ENCODE data around the gene IL3RA.
"Not testable (repeated sequence)": the region's sequence is repeated elsewhere in the genome, so short reads cannot be mapped to it uniquely, and the experiment has no call there.

Gene IL3RA

DNA sequence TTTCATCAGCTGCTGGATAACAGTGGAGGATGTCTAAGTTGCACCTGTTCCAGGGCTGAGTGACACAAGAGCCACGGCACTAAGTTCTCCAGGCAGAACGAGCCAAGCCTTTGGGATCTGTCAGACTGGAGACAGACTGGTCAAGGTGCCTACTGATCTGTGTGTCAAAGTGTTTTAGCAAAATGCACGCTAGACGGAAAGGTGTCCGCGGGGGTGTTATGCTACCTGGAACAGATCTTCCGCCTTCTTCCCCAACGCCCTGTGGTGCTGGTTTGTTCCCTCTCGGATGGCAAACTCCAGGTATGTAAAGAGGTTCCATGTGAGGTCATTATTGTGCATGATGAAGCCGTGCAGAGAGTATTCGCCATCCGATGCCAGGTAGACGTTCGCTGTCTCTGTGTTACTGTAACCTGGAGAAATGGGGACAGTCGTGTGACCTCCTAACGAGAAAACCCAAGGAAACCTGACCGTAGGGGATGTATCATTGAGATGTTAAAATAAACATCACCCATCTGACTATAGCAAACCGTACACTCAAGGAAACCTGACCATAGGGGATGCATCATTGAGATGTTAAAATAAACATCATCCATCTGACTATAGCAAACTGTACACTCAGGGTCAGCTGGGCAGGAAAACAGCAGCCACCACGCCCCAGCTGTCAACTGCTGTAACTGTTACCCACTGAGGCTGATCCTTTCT lies 85.0 kb downstream of the IL3RA start:
- H3K9ac ChIP-seq (ENCODE audit: low read length in 5 of 5), result no peak overlapping the region
- no peaks in the 10 kb centered on the region for H3K27me3 ChIP-seq (ENCODE audit: control insufficient read depth in 5 of 5, insufficient read depth in 4 of 5, low read length in 5 of 5)
- no peaks in the 10 kb centered on the region for H3K4me1 ChIP-seq (ENCODE audit: control insufficient read depth in 5 of 5, insufficient read depth in 5 of 5, low read length in 5 of 5)
- H3K4me3 ChIP-seq (ENCODE audit: low read depth in 1 of 5, low read length in 5 of 5), result no peak overlapping the region
- no peak overlapping the region for H3K27ac ChIP-seq (ENCODE audit: low read depth, low read length)
- H3K9me3 ChIP-seq (ENCODE audit: control insufficient read depth in 5 of 5, low read length in 5 of 5), result peaks cover 0 to 27% (median 12%) of the 10 kb centered on the region in 5 donors
- peaks cover 0 to 83% (median 58%) of the 10 kb centered on the region in 5 donors for H3K36me3 ChIP-seq (ENCODE audit: control insufficient read depth in 5 of 5, insufficient read depth in 5 of 5, low read length in 5 of 5)

DNA sequence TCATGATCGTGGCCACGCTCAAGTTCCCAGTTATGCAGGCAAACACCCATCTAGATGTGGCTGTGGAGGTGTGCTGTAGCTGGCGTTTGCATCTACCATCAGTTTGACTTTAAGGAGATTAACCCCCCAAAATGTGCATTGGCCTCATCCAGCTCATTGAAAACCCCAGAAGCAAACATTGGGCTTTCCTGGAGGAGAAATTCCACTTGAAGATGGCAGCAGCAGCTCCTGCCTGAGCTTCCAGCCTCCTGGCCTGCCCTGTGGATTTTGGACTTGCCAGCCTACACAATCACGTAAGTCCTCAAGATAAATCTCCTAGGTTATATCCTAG lies 85.5 kb downstream of the IL3RA start:
- no peak overlapping the region for H3K27ac ChIP-seq (ENCODE audit: low read depth, low read length)
- no peak overlapping the region for H3K4me3 ChIP-seq (ENCODE audit: low read depth in 1 of 5, low read length in 5 of 5)
- peaks cover 0 to 78% (median 56%) of the 10 kb centered on the region in 5 donors for H3K36me3 ChIP-seq (ENCODE audit: control insufficient read depth in 5 of 5, insufficient read depth in 5 of 5, low read length in 5 of 5)
- no peak overlapping the region for H3K9ac ChIP-seq (ENCODE audit: low read length in 5 of 5)
- H3K9me3 ChIP-seq (ENCODE audit: control insufficient read depth in 5 of 5, low read length in 5 of 5), result peaks cover 0 to 27% (median 12%) of the 10 kb centered on the region in 5 donors
- H3K27me3 ChIP-seq (ENCODE audit: control insufficient read depth in 5 of 5, insufficient read depth in 4 of 5, low read length in 5 of 5), result no peaks in the 10 kb centered on the region
- H3K4me1 ChIP-seq (ENCODE audit: control insufficient read depth in 5 of 5, insufficient read depth in 5 of 5, low read length in 5 of 5), result no peaks in the 10 kb centered on the region

DNA sequence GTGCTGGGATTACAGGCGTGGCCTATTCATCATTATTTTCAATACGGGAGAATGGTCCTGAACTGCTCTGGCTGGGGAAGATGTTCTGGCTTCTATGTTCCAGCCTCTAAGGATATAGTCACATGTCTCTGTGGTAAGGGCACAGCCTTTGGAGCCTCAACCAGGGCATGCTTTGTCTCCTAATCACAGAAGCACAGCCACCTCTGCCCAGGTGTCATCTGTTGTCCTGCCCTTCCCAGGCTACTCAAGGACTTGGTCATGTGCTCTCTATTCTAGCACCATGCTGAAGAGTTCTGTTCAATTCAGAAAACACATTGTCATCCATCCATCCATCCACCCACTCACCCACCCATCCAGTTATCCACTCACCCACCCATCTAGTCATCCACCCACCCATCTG lies 86.6 kb downstream of the IL3RA start:
- Histone ChIP-seq H3K9ac (ENCODE audit: low read length in 5 of 5) (no peak overlapping the region), H3K4me3 (ENCODE audit: low read depth in 1 of 5, low read length in 5 of 5) (no peak overlapping the region), H3K36me3 (ENCODE audit: control insufficient read depth in 5 of 5, insufficient read depth in 5 of 5, low read length in 5 of 5) (peaks cover 0 to 77% (median 53%) of the 10 kb centered on the region in 5 donors), H3K27me3 (ENCODE audit: control insufficient read depth in 5 of 5, insufficient read depth in 4 of 5, low read length in 5 of 5) (no peaks in the 10 kb centered on the region), H3K9me3 (ENCODE audit: control insufficient read depth in 5 of 5, low read length in 5 of 5) (peaks cover 0 to 25% (median 12%) of the 10 kb centered on the region in 5 donors), H3K27ac (ENCODE audit: low read depth, low read length) (no peak overlapping the region), H3K4me1 (ENCODE audit: control insufficient read depth in 5 of 5, insufficient read depth in 5 of 5, low read length in 5 of 5) (no peaks in the 10 kb centered on the region)

DNA sequence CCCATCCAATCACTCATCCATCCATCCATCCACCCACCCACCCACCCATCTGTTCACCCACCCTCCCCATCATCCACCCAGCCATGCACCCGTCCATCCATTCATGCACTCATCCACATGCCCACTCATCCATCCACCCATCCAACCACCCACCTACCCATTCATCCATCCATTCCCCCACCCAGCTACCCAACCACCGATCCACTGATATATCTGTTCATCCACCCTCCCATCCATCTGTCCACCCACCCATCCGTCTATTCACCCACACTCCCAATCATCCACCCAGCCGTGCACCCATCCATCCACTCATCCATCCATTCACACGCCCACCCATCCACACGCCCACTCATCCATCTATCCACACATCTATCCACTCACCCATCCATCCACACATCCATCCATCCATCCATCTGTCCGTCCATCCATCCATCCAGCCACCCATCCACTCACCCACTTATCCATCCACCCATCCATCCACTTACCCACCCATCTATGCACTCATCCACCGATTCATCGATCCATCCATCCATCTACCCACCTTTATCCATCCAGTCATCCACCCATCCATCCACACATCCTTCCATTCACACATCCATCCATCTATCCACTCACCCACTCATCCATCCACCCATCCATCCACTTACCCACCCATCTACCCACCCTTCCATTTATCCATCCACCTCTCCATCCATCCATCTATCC lies 87.7 kb downstream of the IL3RA start:
- peaks cover 0 to 67% (median 44%) of the 10 kb centered on the region in 5 donors for H3K36me3 ChIP-seq (ENCODE audit: control insufficient read depth in 5 of 5, insufficient read depth in 5 of 5, low read length in 5 of 5)
- H3K4me1 ChIP-seq (ENCODE audit: control insufficient read depth in 5 of 5, insufficient read depth in 5 of 5, low read length in 5 of 5), result no peaks in the 10 kb centered on the region
- no peak overlapping the region for H3K27ac ChIP-seq (ENCODE audit: low read depth, low read length)

DNA sequence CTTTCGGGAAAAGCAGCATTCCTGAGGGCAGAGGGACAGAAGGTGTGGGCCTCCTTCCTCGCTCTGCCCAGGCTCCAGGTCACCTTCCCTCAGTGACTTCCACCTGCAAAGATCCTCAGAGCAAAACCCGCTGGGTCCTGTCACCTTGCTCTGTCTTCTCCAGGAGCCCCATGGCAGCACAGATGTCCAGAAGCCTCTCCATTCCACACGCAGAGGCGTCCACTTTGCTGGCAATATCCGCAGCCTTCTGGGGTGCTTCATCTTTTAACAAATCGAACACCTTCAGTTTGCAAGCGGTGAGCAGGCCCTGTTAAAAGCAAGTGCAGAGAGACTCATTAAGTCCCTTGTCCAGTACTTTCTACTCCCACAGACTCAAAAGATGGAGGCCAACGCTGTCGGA lies 88.8 kb downstream of the IL3RA start:
- Histone ChIP-seq H3K9me3 (ENCODE audit: control insufficient read depth in 5 of 5, low read length in 5 of 5) (peaks cover 0 to 20% (median 12%) of the 10 kb centered on the region in 5 donors), H3K9ac (ENCODE audit: low read length in 5 of 5) (no peak overlapping the region), H3K36me3 (ENCODE audit: control insufficient read depth in 5 of 5, insufficient read depth in 5 of 5, low read length in 5 of 5) (peaks cover 0 to 63% (median 43%) of the 10 kb centered on the region in 5 donors), H3K4me1 (ENCODE audit: control insufficient read depth in 5 of 5, insufficient read depth in 5 of 5, low read length in 5 of 5) (no peaks in the 10 kb centered on the region), H3K4me3 (ENCODE audit: low read depth in 1 of 5, low read length in 5 of 5) (no peak overlapping the region), H3K27me3 (ENCODE audit: control insufficient read depth in 5 of 5, insufficient read depth in 4 of 5, low read length in 5 of 5) (no peaks in the 10 kb centered on the region), H3K27ac (ENCODE audit: low read depth, low read length) (no peak overlapping the region)

More for the DNA sequence above, 87.7 kb downstream of the IL3RA start:
- peaks cover 0 to 20% (median 12%) of the 10 kb centered on the region in 5 donors for H3K9me3 ChIP-seq (ENCODE audit: control insufficient read depth in 5 of 5, low read length in 5 of 5)
- no peak overlapping the region for H3K9ac ChIP-seq (ENCODE audit: low read length in 5 of 5)
- H3K27me3 ChIP-seq (ENCODE audit: control insufficient read depth in 5 of 5, insufficient read depth in 4 of 5, low read length in 5 of 5), result no peaks in the 10 kb centered on the region
- H3K4me3 ChIP-seq (ENCODE audit: low read depth in 1 of 5, low read length in 5 of 5), result no peak overlapping the region

DNA sequence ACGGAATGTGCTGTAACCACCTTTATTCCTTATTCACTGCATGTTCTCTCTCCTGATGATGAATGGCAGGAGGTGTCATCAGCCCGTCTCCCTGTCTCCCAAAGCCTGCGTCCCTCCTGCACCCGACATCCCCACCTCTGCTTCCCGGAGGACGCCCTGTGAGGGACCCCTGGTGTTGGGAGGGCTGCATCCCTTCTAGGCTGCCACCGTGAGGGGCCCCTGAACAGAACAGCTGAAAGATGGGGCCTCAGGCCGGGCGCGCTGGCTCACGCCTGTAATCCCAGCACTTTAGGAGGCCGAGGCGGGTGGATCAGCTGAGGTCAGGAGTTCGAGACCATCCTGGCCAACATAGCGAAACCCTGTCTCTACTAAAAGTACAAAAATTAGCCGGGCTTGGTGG lies 89.7 kb downstream of the IL3RA start:
- H3K4me1 ChIP-seq (ENCODE audit: control insufficient read depth in 5 of 5, insufficient read depth in 5 of 5, low read length in 5 of 5); H3K9ac ChIP-seq (ENCODE audit: low read length in 5 of 5); H3K27ac ChIP-seq (ENCODE audit: low read depth, low read length); H3K27me3 ChIP-seq (ENCODE audit: control insufficient read depth in 5 of 5, insufficient read depth in 4 of 5, low read length in 5 of 5); H3K4me3 ChIP-seq (ENCODE audit: low read depth in 1 of 5, low read length in 5 of 5): not testable (repeated sequence)
- peaks cover 0 to 57% (median 42%) of the 10 kb centered on the region in 5 donors for H3K36me3 ChIP-seq (ENCODE audit: control insufficient read depth in 5 of 5, insufficient read depth in 5 of 5, low read length in 5 of 5)
- H3K9me3 ChIP-seq (ENCODE audit: control insufficient read depth in 5 of 5, low read length in 5 of 5), result peaks cover 0 to 20% (median 12%) of the 10 kb centered on the region in 5 donors

DNA sequence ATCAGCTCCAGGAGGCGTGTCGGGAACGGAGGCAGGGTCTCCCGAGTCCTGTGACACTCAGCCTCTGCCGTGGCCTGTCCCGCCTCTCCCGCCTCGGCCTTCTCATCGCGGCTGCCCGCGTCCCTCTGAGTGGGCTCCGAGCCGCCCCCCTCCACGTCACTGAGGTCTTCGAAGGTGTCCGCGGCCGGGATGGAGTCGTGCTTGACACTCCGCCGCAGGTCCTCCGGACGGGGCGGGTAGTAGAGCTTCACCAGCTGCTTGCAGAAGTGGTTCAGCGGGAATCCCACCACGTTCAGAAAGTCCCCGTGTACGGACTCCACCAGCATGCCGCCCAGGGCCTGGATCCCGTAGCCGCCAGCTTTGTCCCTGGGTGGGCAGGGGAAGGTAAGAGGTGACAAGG lies 91.2 kb downstream of the IL3RA start:
- no peak overlapping the region for H3K9ac ChIP-seq (ENCODE audit: low read length in 5 of 5)
- H3K4me3 ChIP-seq (ENCODE audit: low read depth in 1 of 5, low read length in 5 of 5), result no peak overlapping the region
- peaks cover 0 to 6% (median under 1%) of the 10 kb centered on the region in 5 donors for H3K9me3 ChIP-seq (ENCODE audit: control insufficient read depth in 5 of 5, low read length in 5 of 5)
- H3K36me3 ChIP-seq (ENCODE audit: control insufficient read depth in 5 of 5, insufficient read depth in 5 of 5, low read length in 5 of 5), result peaks cover 0 to 50% (median 37%) of the 10 kb centered on the region in 5 donors
- H3K4me1 ChIP-seq (ENCODE audit: control insufficient read depth in 5 of 5, insufficient read depth in 5 of 5, low read length in 5 of 5), result no peaks in the 10 kb centered on the region
- no peaks in the 10 kb centered on the region for H3K27me3 ChIP-seq (ENCODE audit: control insufficient read depth in 5 of 5, insufficient read depth in 4 of 5, low read length in 5 of 5)
- no peak overlapping the region for H3K27ac ChIP-seq (ENCODE audit: low read depth, low read length)

DNA sequence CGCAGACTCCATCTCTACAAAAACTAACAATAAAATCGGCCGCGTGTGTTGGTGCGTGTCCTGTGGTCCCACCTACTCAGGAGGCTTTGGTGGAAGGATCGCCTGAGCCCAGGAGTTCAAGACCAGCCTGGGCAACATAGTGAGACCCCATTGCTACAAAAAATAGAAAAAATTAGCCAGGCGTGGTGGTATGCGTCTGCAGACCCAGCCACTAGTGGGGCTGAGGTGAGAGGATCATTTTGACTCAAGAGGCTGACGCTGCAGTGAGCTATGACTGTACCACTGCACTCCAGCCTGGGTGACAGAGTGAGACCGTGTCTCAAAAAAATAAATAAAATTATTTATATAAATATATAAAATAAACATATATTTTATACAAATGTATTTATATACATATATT lies 93.9 kb downstream of the IL3RA start:
- no peak overlapping the region for H3K27ac ChIP-seq (ENCODE audit: low read depth, low read length)
- H3K9me3 ChIP-seq (ENCODE audit: control insufficient read depth in 5 of 5, low read length in 5 of 5), result no peaks in the 10 kb centered on the region
- H3K4me3 ChIP-seq (ENCODE audit: low read depth in 1 of 5, low read length in 5 of 5), result no peak overlapping the region
- peaks cover 0 to 1% (median 0%) of the 10 kb centered on the region in 5 donors for H3K4me1 ChIP-seq (ENCODE audit: control insufficient read depth in 5 of 5, insufficient read depth in 5 of 5, low read length in 5 of 5)
- no peaks in the 10 kb centered on the region for H3K27me3 ChIP-seq (ENCODE audit: control insufficient read depth in 5 of 5, insufficient read depth in 4 of 5, low read length in 5 of 5)
- H3K9ac ChIP-seq (ENCODE audit: low read length in 5 of 5), result no peak overlapping the region
- H3K36me3 ChIP-seq (ENCODE audit: control insufficient read depth in 5 of 5, insufficient read depth in 5 of 5, low read length in 5 of 5), result peaks cover 0 to 48% (median 38%) of the 10 kb centered on the region in 5 donors
